ENCODE measurements around the gene PLN. TPM values are rescaled to one million over a fixed set of nuclear protein-coding genes. Genes with fewer than 3 reads are reported as not detected.

The PLN gene
- polyA plus RNA-seq, 1 of the 3 experiments (the other 2 are of a cell fraction) = not detected

GRCh38 chr6:118554698-118555097 lies 6.6 kb downstream of the PLN start:
- H3K9me3 ChIP-seq = no peaks in the 10 kb centered on the region
- ChIA-PET POLR2A (no interaction called here), CTCF (interaction anchor here (1.3 to 3.4 kb wide), 3 partner anchors 10 to 270 kb away, joined by 4 to 12 read pairs (median 10); no protein-coding TSS in a partner anchor)
- no peak overlapping the region for H3K4me2 ChIP-seq
- 100% methylated on average over 1 of the region's 1 CpG for WGBS (ENCODE audit: low lambda C conversion rate)
- H3K4me3 ChIP-seq (ENCODE audit: low read depth in 2 of 2, low read length in 1 of 2) = no peak overlapping the region
- H3K4me1 ChIP-seq (ENCODE audit: control insufficient read depth in 1 of 2, insufficient read depth in 2 of 2, low read depth in 1 of 2, low read length in 1 of 2) = peaks cover 0 to 27% of the 10 kb centered on the region in 2 experiments
- H3F3A ChIP-seq (replicated peaks; ENCODE audit: insufficient read depth) = peaks cover 9% of the 10 kb centered on the region
- DNase-seq = no peak
- H3K9ac ChIP-seq = no peak overlapping the region
- H3K27ac ChIP-seq (ENCODE audit: low read depth in 2 of 2, low read length in 1 of 2) = no peak overlapping the region
- no peaks in the 10 kb centered on the region for H3K36me3 ChIP-seq (replicated peaks in 1 of 2; ENCODE audit: control insufficient read depth in 1 of 2, insufficient read depth in 2 of 2, low read length in 1 of 2)
- no peaks in the 10 kb centered on the region; the same call in 1 of the 2 replicates for H4K20me1 ChIP-seq (ENCODE audit: insufficient read depth)
- no peak overlapping the region for H2AFZ ChIP-seq (ENCODE audit: low read depth)
- TF ChIP-seq CTCF (IDR thresholded peaks at IDR 0.05) = no peak
- TF ChIP-seq USF2 (IDR thresholded peaks at IDR 0.05; ENCODE audit: borderline replicate concordance, low read depth, low read length) = no peak
- TF ChIP-seq, protein P1, sequence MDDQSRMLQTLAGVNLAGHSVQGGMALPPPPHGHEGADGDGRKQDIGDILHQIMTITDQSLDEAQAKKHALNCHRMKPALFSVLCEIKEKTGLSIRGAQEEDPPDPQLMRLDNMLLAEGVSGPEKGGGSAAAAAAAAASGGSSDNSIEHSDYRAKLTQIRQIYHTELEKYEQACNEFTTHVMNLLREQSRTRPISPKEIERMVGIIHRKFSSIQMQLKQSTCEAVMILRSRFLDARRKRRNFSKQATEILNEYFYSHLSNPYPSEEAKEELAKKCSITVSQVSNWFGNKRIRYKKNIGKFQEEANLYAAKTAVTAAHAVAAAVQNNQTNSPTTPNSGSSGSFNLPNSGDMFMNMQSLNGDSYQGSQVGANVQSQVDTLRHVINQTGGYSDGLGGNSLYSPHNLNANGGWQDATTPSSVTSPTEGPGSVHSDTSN (IDR thresholded peaks at IDR 0.05) = no peak
- TF ChIP-seq RCOR1 (IDR thresholded peaks at IDR 0.05; ENCODE audit: low read length) = no peak
- TF ChIP-seq, protein P2, sequence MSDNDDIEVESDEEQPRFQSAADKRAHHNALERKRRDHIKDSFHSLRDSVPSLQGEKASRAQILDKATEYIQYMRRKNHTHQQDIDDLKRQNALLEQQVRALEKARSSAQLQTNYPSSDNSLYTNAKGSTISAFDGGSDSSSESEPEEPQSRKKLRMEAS (IDR thresholded peaks at IDR 0.05; ENCODE audit: low read depth) = no peak
- no peak for TF ChIP-seq NFIC (IDR thresholded peaks at IDR 0.05; ENCODE audit: borderline replicate concordance)
- TF ChIP-seq POLR2AphosphoS5 (IDR thresholded peaks at IDR 0.05; ENCODE audit: low read depth, low read length) = no peak
- no peak for TF ChIP-seq YY1 (IDR thresholded peaks at IDR 0.05; ENCODE audit: low read depth)
- TF ChIP-seq CHD2 (IDR thresholded peaks at IDR 0.05; ENCODE audit: low read length, partially characterized antibody) = no peak
- TF ChIP-seq SMC3 (IDR thresholded peaks at IDR 0.05; ENCODE audit: low read depth, low read length) = no peak
- no peak for TF ChIP-seq FOXJ3 (CRISPR knock-in tag; IDR thresholded peaks at IDR 0.05)
- no peak for TF ChIP-seq TAF1 (IDR thresholded peaks at IDR 0.05; ENCODE audit: borderline replicate concordance, low read depth, low read length)
- H3K27me3 ChIP-seq (ENCODE audit: insufficient read depth) = no peaks in the 10 kb centered on the region
- H3K9me2 ChIP-seq = no peaks in the 10 kb centered on the region
- H3K79me2 ChIP-seq (ENCODE audit: insufficient read depth) = peaks cover 5% of the 10 kb centered on the region; the same call in 1 of the 2 replicates

Measured in SK-N-SH (cell line).